Uterus (tissue), 2 donors: ENCODE measurements around the gene KIF26B.

Experiments used
- POLR2A ChIP-seq, 2 donors: fragments of 450-650 bp; IDR thresholded peaks; one replicate each; pipeline ENCODE4 v1.6.1; 2016; ENCODE audit warnings: antibody characterized with exemption in 2 of 2, mild to moderate bottlenecking in 1 of 2, moderate library complexity in 1 of 2
- TF ChIP-seq, protein P1 (sequence below), 4 experiments: fragments of 200-600 bp in 2 of 4; fragments of 450-650 bp in 2 of 4; sonication (generic) in 2 of 4; IDR thresholded peaks; one replicate each; pipeline ENCODE4 v1.5.1; 2016 to 2019; ENCODE audit warnings: antibody characterized with exemption in 4 of 4, mild to moderate bottlenecking in 2 of 4, moderate library complexity in 1 of 4

- TF ChIP-seq, protein P1, sequence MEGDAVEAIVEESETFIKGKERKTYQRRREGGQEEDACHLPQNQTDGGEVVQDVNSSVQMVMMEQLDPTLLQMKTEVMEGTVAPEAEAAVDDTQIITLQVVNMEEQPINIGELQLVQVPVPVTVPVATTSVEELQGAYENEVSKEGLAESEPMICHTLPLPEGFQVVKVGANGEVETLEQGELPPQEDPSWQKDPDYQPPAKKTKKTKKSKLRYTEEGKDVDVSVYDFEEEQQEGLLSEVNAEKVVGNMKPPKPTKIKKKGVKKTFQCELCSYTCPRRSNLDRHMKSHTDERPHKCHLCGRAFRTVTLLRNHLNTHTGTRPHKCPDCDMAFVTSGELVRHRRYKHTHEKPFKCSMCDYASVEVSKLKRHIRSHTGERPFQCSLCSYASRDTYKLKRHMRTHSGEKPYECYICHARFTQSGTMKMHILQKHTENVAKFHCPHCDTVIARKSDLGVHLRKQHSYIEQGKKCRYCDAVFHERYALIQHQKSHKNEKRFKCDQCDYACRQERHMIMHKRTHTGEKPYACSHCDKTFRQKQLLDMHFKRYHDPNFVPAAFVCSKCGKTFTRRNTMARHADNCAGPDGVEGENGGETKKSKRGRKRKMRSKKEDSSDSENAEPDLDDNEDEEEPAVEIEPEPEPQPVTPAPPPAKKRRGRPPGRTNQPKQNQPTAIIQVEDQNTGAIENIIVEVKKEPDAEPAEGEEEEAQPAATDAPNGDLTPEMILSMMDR (IDR thresholded peaks at IDR 0.05), result no peak
- no peak for TF ChIP-seq POLR2A (IDR thresholded peaks at IDR 0.05)
Observed at GRCh38 chr1:245488346-245489129, 333.8 kb downstream of the KIF26B start.
